ENCODE measurements around the gene STX10. TPM values are rescaled to one million over a fixed set of nuclear protein-coding genes. Genes with fewer than 3 reads are reported as not detected.

STX10 gene
- total and polyA plus RNA-seq, 9 of the 15 experiments (the other 6 are each of a cell fraction or from before 2014, with no cell fraction given), result 0.51 to 66.3 (median 31.0) TPM

DNA sequence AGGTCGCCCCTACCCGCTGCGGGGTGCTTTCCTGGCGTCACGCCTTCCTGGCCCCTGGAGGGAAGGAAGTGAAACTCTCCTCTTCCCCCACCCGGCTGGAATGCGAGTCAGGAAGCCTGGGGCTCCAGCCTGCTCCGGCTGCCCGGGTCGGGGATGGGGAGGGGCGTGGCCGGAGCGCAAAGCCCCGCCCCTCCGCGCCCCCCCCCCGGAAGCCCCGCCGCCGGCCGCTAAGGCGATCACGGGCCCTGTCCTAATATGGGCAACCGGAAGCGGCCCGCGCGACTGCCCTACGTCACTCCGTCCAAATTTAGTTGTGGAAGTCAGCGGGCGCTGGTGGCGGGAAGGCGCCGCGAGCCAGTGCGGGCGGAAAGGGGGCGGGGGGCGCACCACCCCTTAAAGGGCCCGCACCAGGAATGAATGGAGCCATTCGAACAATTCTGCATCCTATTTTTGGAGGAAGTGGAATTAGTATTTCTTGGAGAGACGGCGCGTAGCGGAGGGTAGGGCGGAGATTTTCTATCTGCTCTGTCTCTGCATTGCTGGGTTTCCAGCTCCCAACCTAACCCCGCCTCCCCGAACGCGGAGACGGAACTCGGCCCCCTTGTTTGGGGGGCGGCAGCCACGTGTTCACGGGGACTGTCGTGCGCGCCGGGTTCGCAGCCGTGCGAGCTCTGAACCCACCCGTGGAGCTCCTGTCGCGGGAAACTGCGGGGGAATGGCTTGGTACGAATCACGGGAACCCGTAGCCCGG is 1.6 kb upstream of the STX10 start (continued):
- TF ChIP-seq GABPA (tag; conservative IDR thresholded peaks at IDR 0.05; ENCODE audit: low read depth) (peak; percentile 85), NELFE (IDR thresholded peaks at IDR 0.05; ENCODE audit: insufficient read depth, insufficient read length) (no peak), ZEB2 (IDR thresholded peaks at IDR 0.05) (no peak), COPS2 (conservative IDR thresholded peaks at IDR 0.05) (no peak), JUNB (CRISPR knock-in tag; conservative IDR thresholded peaks at IDR 0.05) (no peak), TEAD1 (CRISPR knock-in tag; IDR thresholded peaks at IDR 0.05) (peak; percentile 94 to 98), EP300 (IDR thresholded peaks at IDR 0.05; ENCODE audit: low read length) (peak; percentile 7; the same call in 1 of the 2 replicates), KDM4B (IDR thresholded peaks at IDR 0.05; ENCODE audit: borderline replicate concordance in 2 of 2, low read depth in 1 of 2) (peak in 1 of 2 experiments; percentile 1; a peak in 1 of 4 replicates), FOXK2 (conservative IDR thresholded peaks at IDR 0.05 in 1 of 2, IDR thresholded peaks at IDR 0.05 in 1 of 2; ENCODE audit: low read depth in 2 of 2) (no peak), HDAC1 (IDR thresholded peaks at IDR 0.05) (peak in 1 of 2 experiments; percentile 72; a peak in 2 of 4 replicates), MCM2 (IDR thresholded peaks at IDR 0.05; ENCODE audit: low read depth) (no peak), ASH1L (IDR thresholded peaks at IDR 0.05; ENCODE audit: borderline replicate concordance, low read depth, partially characterized antibody) (no peak), CREB1 (IDR thresholded peaks at IDR 0.05) (0 out of 2 replicates have a peak, but pooled peaks have one; percentile 6), CREB1 (CRISPR knock-in tag; IDR thresholded peaks at IDR 0.05) (peak; percentile 72), TAF9B (IDR thresholded peaks at IDR 0.05; ENCODE audit: partially characterized antibody) (peak; percentile 66), PHB2 (IDR thresholded peaks at IDR 0.05; ENCODE audit: low read depth) (no peak)
- TF ChIP-seq, protein P1, sequence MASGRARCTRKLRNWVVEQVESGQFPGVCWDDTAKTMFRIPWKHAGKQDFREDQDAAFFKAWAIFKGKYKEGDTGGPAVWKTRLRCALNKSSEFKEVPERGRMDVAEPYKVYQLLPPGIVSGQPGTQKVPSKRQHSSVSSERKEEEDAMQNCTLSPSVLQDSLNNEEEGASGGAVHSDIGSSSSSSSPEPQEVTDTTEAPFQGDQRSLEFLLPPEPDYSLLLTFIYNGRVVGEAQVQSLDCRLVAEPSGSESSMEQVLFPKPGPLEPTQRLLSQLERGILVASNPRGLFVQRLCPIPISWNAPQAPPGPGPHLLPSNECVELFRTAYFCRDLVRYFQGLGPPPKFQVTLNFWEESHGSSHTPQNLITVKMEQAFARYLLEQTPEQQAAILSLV (tag; IDR thresholded peaks at IDR 0.05), result no peak
- TF ChIP-seq, protein P2, sequence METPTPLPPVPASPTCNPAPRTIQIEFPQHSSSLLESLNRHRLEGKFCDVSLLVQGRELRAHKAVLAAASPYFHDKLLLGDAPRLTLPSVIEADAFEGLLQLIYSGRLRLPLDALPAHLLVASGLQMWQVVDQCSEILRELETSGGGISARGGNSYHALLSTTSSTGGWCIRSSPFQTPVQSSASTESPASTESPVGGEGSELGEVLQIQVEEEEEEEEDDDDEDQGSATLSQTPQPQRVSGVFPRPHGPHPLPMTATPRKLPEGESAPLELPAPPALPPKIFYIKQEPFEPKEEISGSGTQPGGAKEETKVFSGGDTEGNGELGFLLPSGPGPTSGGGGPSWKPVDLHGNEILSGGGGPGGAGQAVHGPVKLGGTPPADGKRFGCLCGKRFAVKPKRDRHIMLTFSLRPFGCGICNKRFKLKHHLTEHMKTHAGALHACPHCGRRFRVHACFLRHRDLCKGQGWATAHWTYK (CRISPR knock-in tag; IDR thresholded peaks at IDR 0.05), result peak; percentile 51; the same call in 1 of the 2 replicates
- TF ChIP-seq, protein P3, sequence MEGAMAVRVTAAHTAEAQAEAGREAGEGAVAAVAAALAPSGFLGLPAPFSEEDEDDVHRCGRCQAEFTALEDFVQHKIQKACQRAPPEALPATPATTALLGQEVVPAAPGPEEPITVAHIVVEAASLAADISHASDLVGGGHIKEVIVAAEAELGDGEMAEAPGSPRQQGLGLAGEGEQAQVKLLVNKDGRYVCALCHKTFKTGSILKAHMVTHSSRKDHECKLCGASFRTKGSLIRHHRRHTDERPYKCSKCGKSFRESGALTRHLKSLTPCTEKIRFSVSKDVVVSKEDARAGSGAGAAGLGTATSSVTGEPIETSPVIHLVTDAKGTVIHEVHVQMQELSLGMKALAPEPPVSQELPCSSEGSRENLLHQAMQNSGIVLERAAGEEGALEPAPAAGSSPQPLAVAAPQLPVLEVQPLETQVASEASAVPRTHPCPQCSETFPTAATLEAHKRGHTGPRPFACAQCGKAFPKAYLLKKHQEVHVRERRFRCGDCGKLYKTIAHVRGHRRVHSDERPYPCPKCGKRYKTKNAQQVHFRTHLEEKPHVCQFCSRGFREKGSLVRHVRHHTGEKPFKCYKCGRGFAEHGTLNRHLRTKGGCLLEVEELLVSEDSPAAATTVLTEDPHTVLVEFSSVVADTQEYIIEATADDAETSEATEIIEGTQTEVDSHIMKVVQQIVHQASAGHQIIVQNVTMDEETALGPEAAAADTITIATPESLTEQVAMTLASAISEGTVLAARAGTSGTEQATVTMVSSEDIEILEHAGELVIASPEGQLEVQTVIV (CRISPR knock-in tag; IDR thresholded peaks at IDR 0.05; ENCODE audit: borderline replicate concordance), result no peak
- TF ChIP-seq, protein P4, sequence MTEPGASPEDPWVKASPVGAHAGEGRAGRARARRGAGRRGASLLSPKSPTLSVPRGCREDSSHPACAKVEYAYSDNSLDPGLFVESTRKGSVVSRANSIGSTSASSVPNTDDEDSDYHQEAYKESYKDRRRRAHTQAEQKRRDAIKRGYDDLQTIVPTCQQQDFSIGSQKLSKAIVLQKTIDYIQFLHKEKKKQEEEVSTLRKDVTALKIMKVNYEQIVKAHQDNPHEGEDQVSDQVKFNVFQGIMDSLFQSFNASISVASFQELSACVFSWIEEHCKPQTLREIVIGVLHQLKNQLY (CRISPR knock-in tag; conservative IDR thresholded peaks at IDR 0.05), result no peak
- TF ChIP-seq, protein P5, sequence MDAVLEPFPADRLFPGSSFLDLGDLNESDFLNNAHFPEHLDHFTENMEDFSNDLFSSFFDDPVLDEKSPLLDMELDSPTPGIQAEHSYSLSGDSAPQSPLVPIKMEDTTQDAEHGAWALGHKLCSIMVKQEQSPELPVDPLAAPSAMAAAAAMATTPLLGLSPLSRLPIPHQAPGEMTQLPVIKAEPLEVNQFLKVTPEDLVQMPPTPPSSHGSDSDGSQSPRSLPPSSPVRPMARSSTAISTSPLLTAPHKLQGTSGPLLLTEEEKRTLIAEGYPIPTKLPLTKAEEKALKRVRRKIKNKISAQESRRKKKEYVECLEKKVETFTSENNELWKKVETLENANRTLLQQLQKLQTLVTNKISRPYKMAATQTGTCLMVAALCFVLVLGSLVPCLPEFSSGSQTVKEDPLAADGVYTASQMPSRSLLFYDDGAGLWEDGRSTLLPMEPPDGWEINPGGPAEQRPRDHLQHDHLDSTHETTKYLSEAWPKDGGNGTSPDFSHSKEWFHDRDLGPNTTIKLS (IDR thresholded peaks at IDR 0.05; ENCODE audit: borderline replicate concordance, low read depth), result peak; percentile 66; the same call in 1 of the 2 replicates

Measured in K562 (cell line).